Hepatocyte (in vitro differentiated cells): ENCODE data around the gene TYW3. TPM values are rescaled to one million over a fixed set of nuclear protein-coding genes. Genes with fewer than 3 reads are reported as not detected.
A peak's percentile ranks its signal among the peaks of the same experiment; 100 is the strongest.

Experiments used
- DNase-seq: peaks from one replicate; pipeline ENCODE4 v3.0.0-alpha.2; 2016; ENCODE audit warnings: low spot score
- H2AFZ ChIP-seq: fragments of 200-600 bp; sonication (generic); 2 replicates; pipeline ENCODE4 v1.6.0; 2016; ENCODE audit warnings: antibody characterized with exemption, mild to moderate bottlenecking
- H3K27ac ChIP-seq: fragments of 200-600 bp; sonication (generic); 2 replicates; pipeline ENCODE4 v1.5.1; 2016; ENCODE audit warnings: mild to moderate bottlenecking
- H3K27me3 ChIP-seq: fragments of 200-600 bp; sonication (generic); 2 replicates; pipeline ENCODE4 v1.6.1; 2016
- H3K36me3 ChIP-seq: fragments of 200-600 bp; sonication (generic); replicated peaks from 2 replicates; pipeline ENCODE4 v1.5.1; 2016; ENCODE audit warnings: low read depth; ENCODE audit not compliant: insufficient read depth
- H3K4me1 ChIP-seq: fragments of 200-600 bp; sonication (generic); 2 replicates; pipeline ENCODE4 v1.5.1; 2016; ENCODE audit warnings: mild to moderate bottlenecking, moderate library complexity; ENCODE audit not compliant: insufficient read depth
- H3K4me2 ChIP-seq: fragments of 200-600 bp; sonication (generic); 2 replicates; pipeline ENCODE4 v1.6.0; 2016
- H3K4me3 ChIP-seq: fragments of 200-600 bp; sonication (generic); 2 replicates; pipeline ENCODE4 v1.5.1; 2016; ENCODE audit warnings: mild to moderate bottlenecking
- H3K79me2 ChIP-seq: fragments of 200-600 bp; sonication (generic); 2 replicates; pipeline ENCODE4 v1.6.0; 2017; ENCODE audit warnings: mild to moderate bottlenecking
- H3K9me2 ChIP-seq: fragments of 200-600 bp; sonication (generic); replicated peaks from 2 replicates; pipeline ENCODE4 v1.6.0; 2017; ENCODE audit warnings: mild to moderate bottlenecking; ENCODE audit not compliant: insufficient read depth
- H3K9me3 ChIP-seq: fragments of 200-600 bp; sonication (generic); 2 replicates; pipeline ENCODE4 v1.5.1; 2016; ENCODE audit warnings: low read depth, mild to moderate bottlenecking
- H4K20me1 ChIP-seq: fragments of 200-600 bp; sonication (generic); 2 replicates; pipeline ENCODE4 v1.6.0; 2016; ENCODE audit warnings: mild to moderate bottlenecking; ENCODE audit not compliant: insufficient read depth, poor library complexity, severe bottlenecking
- CTCF ChIP-seq: fragments of 200-600 bp; sonication (generic); IDR thresholded peaks from 2 replicates; pipeline ENCODE4 v1.5.1; 2016; ENCODE audit warnings: antibody characterized with exemption, mild to moderate bottlenecking; ENCODE audit not compliant: poor library complexity
- EZH2 ChIP-seq: fragments of 200-600 bp; sonication (generic); IDR thresholded peaks from 2 replicates; pipeline ENCODE4 v1.6.1; 2016; ENCODE audit warnings: antibody characterized with exemption, mild to moderate bottlenecking, borderline replicate concordance
- EZH2phosphoT487 ChIP-seq: fragments of 200-600 bp; sonication (generic); IDR thresholded peaks from one replicate; pipeline ENCODE4 v1.6.1; 2018; ENCODE audit warnings: antibody characterized with exemption, mild to moderate bottlenecking, low read depth, moderate library complexity; ENCODE audit not compliant: unreplicated experiment, severe bottlenecking
- WGBS: methylation state at CpG from one replicate; pipeline ENCODE4 v1.1.6; 2016; ENCODE audit warnings: low lambda C conversion rate; ENCODE audit errors: missing lambda C conversion rate; 5-methylcytosine and 5-hydroxymethylcytosine counted together
- polyA plus RNA-seq: library from polyadenylated mRNA; unstranded; fragments of >200 nt; fragmentation: Nextera tagmentation; extraction: Ambion mirVana; gene quantifications from 2 replicates; pipeline ENCODE4 v1.2.1, GENCODE V29; 2016
- total RNA-seq: library from RNA; depleted of rRNA; stranded (reverse); fragments of >200 nt; gene quantifications from 2 replicates; pipeline ENCODE4 v1.2.3, GENCODE V29; 2014

TYW3 gene
- total and polyA plus RNA-seq, 2 experiments from 2014 or later = 0.33 to 0.42 TPM

GRCh38 chr1:74716822-74717221 lies 16.1 kb upstream of the TYW3 start:
- Histone ChIP-seq H3K79me2 (no peaks in the 10 kb centered on the region), H3K4me2 (no peak overlapping the region), H3K36me3 (no peaks in the 10 kb centered on the region), H3K9me3 (no peaks in the 10 kb centered on the region), H3K9me2 (no peaks in the 10 kb centered on the region), H3K4me1 (peaks cover 25% of the 10 kb centered on the region), H3K27ac (no peak overlapping the region), H4K20me1 (no peaks in the 10 kb centered on the region), H3K4me3 (no peak overlapping the region), H2AFZ (no peak overlapping the region), H3K27me3 (no peaks in the 10 kb centered on the region)
- 97% methylated on average over 1 of the region's 1 CpG for WGBS
- DNase-seq = no peak
- no peak for TF ChIP-seq CTCF
- no peak for TF ChIP-seq EZH2phosphoT487
- no peak for TF ChIP-seq EZH2

GRCh38 chr1:74717626-74718025 lies 15.3 kb upstream of the TYW3 start:
- Histone ChIP-seq H3K9me2 (no peaks in the 10 kb centered on the region), H3K36me3 (no peaks in the 10 kb centered on the region), H2AFZ (no peak overlapping the region), H3K27ac (no peak overlapping the region), H3K4me1 (peaks cover 25% of the 10 kb centered on the region), H3K27me3 (no peaks in the 10 kb centered on the region), H3K9me3 (no peaks in the 10 kb centered on the region), H3K4me2 (no peak overlapping the region), H4K20me1 (no peaks in the 10 kb centered on the region), H3K79me2 (no peaks in the 10 kb centered on the region), H3K4me3 (no peak overlapping the region)
- DNase-seq = no peak
- TF ChIP-seq EZH2phosphoT487 (no peak), EZH2 (no peak), CTCF (no peak)
- 86% methylated on average over 2 of the region's 2 CpGs for WGBS

GRCh38 chr1:74726063-74726462 lies 6.9 kb upstream of the TYW3 start:
- Histone ChIP-seq H3K9me3 (no peaks in the 10 kb centered on the region), H2AFZ (no peak overlapping the region), H3K4me2 (no peak overlapping the region), H3K4me3 (no peak overlapping the region), H3K4me1 (peaks cover 14% of the 10 kb centered on the region), H3K9me2 (no peaks in the 10 kb centered on the region), H3K79me2 (no peaks in the 10 kb centered on the region), H3K27ac (no peak overlapping the region), H3K36me3 (no peaks in the 10 kb centered on the region), H4K20me1 (no peaks in the 10 kb centered on the region), H3K27me3 (no peaks in the 10 kb centered on the region)
- DNase-seq = no peak
- no peak for TF ChIP-seq CTCF
- 88% methylated on average over 1 of the region's 1 CpG for WGBS

GRCh38 chr1:74728736-74729135 lies 4.2 kb upstream of the TYW3 start:
- Histone ChIP-seq H3K27me3 (no peaks in the 10 kb centered on the region), H3K79me2 (no peaks in the 10 kb centered on the region), H3K4me1 (peaks cover 14% of the 10 kb centered on the region), H3K27ac (peak overlapping the region; percentile 13), H3K9me2 (no peaks in the 10 kb centered on the region), H2AFZ (no peak overlapping the region), H3K9me3 (no peaks in the 10 kb centered on the region), H3K36me3 (no peaks in the 10 kb centered on the region), H4K20me1 (no peaks in the 10 kb centered on the region), H3K4me3 (no peak overlapping the region), H3K4me2 (peak overlapping the region; percentile 24)
- no peak for TF ChIP-seq EZH2phosphoT487
- no peak for TF ChIP-seq EZH2
- TF ChIP-seq CTCF = no peak
- 33% methylated on average over 3 of the region's 3 CpGs for WGBS
- no peak for DNase-seq
